HG03097 (cell line): ENCODE data around the gene TSHZ3.

Experiments used
- ATAC-seq: cut with Tn5 transposase; IDR thresholded peaks from one replicate; pipeline ENCODE4 v1.9.1; 2021; ENCODE audit not compliant: unreplicated experiment, low FRiP score

TSHZ3 gene

GRCh38 chr19:31339411-31339810 is 9.8 kb downstream of the TSHZ3 start:
- no peak for ATAC-seq

DNA sequence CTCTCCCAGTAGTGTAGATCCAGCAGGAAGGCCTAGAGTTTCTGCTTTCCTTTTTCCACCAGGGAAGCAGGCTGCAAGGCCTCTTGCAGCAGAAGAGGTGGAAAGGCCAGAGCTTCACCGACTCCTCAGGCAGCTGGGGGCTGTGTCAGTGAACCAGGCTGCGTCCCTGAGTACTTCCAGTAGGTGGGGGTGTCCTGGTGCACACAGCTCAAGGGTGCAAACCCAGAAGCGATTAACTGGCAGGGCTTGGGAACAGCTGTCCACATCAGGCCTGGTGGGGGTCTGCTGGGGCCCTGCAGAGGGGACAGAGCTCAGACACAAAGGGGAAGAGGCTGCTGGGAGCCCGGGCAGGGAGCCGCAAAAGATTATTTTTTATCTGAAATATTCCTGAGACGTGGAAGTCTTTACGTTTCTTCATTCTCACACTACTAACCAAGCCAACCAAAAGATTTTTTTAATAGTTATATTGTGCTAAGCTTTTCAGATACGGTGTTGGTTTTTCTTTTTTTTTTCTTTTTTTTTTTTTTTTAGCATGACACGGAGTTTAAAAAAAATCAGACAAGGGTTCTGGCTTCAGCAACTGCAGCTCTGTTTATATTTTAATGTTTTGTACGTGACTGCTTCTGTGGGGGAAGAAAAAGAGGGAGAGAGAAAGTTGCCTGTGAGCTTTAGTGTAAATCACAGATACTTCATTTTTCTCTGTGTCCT is 11.0 kb downstream of the TSHZ3 start:
- no peak for ATAC-seq

GRCh38 chr19:31337008-31337914 is 12.0 kb downstream of the TSHZ3 start:
- ATAC-seq: no peak

DNA sequence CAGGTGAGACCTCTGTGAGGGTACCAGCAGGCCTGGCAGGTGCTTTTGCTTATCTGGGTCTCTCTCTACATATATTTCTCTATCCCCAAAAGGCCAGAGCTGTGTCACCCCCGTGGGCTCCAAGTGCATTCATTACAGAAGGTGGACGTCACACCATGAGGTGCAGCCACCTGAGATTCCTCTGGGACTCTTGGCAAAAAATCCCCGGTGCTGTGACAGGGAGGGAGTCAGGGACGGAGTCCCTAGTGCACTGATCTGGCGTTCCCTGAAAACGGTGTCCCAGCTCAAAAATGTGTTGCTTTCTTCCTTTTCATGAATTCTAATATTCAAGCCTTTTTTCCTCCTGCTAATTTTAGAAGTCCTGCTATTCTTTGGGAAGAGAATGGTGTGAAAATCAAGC is 13.5 kb downstream of the TSHZ3 start:
- no peak for ATAC-seq

- no peak for ATAC-seq
Measured at GRCh38 chr19:31334849-31335624, 14.2 kb downstream of the TSHZ3 start.

GRCh38 chr19:31334101-31334848 is 15.0 kb downstream of the TSHZ3 start:
- no peak for ATAC-seq

GRCh38 chr19:31332096-31332495 is 17.1 kb downstream of the TSHZ3 start:
- ATAC-seq: no peak

GRCh38 chr19:31331536-31331935 is 17.7 kb downstream of the TSHZ3 start:
- no peak for ATAC-seq

DNA sequence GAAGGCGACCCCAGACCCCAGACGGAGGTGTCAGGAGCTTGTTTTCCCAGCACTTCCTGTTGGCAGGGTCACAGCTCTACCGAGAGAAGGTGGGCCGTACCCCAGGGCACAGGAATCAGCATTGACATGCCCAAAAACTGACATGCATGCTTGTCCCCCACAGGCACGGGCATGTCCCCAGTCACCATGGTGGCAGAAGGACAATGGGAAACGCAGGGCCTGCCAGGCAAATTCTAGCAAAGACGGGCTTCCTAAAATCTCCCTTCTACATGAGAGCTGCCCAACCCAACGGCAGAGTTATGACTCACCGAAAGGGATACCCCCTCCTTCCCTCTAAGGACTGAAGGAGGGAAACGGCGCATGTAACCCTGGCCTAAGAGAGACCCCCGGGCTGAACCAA is 18.5 kb downstream of the TSHZ3 start:
- no peak for ATAC-seq

DNA sequence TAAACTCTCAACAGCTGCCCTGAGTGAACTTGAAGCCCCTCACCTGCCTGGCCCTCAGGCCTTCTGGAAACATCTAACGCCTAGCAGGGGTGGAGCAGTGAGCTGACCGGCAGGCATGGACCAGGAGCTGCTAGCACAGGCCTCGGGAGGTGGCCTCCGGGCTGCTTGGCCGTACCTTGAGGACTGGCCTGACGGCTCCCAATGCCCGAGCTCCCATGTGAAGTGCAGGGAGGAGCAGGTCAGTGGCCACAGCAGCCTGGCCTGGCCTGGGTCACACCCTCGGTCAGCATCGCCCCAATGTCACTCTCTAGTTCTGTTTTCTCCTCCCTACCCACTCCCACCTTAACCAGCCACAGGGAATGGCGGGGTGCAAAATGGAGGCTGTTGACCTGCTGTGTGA is 19.0 kb downstream of the TSHZ3 start:
- ATAC-seq: no peak

DNA sequence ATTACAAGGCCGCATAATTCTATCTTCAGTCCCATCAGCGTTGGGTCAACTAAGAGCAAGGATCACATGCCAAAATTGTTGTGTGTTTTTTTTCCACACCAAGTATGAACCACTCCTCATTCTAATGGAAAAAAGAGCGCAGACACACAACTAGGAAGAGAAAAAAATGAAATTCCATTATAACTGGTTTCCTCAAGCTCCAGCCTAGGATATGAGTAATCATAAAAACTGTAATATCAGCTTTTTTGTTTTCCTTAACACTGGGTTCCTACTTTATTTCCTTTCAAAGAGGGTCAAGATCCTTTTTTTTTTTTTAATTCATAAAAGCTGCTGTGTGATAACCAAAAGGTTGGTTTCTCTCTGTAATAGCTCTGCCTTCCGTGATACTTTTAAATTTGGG is 19.4 kb downstream of the TSHZ3 start:
- no peak for ATAC-seq

- ATAC-seq: no peak
Measured at GRCh38 chr19:31328238-31328637, 21.0 kb downstream of the TSHZ3 start.

DNA sequence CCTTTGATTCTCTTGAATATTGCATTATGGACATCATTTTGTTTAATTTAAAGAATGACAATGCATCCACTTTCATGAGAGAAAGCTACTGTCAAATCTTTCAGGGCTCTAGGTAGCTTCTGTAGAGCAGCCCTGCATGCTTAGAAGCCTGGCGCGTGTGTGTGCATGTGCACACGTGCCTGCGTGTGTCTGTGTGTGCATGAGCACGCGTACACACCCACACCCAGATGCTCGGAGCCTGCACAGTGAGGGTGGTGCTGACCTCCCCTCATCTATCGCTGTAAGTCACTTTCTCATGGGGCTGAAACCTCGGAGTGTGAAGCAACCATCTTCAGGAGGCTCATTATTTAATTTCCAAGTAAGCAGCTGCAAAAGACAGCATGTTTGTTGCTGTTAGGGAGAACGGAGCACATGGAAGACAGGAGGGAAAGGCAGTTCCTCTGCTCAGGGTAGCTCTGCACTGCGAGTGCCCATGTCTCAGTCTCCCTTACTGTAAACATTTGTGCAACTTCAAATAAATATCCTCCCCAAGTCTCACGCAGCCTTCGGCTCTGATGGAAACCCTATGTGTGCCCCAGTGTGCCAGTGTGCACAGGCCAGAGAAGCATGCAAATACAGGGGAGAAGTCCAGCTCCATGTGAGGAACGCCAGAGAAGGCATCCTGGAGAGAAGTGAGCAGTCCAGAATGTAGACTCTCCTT is 22.8 kb downstream of the TSHZ3 start:
- ATAC-seq: no peak

DNA sequence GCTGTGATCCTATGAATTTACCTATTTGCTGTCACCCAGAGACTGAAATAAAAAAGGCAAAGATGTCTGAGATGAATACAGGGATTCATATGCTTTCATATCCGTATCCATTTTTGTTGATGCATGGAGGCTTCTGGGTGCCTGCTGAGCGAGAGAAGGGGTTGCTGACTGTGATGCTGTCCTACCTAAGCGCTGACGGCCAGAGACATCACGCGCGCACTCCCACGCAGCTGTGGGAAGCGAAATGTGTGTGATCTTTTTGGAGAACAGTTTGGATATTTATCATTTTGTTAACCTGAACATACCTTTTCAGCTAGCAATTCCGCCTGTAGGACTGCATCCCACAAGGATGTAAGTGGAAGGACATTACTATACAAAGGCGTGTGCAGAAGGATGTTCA is 23.9 kb downstream of the TSHZ3 start:
- ATAC-seq: no peak

DNA sequence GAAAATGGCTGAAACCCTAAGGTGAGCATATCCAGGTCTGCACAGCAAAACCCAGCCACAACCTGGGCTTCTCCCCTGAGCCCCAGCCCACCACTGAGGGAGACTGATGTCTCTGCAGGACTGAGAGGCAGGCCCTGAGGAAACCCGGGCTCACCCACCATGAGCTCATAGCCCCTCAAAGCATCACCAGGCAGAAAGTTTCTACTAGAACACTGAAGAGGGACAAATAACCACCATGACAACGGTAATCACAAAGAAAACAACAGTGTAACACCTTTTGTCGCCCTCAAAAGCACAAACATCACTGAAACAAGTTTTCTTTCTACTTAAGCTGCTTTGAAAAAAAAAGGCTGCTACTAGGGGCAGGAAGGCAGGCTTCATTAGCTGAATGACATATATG is 29.8 kb downstream of the TSHZ3 start:
- ATAC-seq: no peak

GRCh38 chr19:31318790-31319425 is 30.3 kb downstream of the TSHZ3 start:
- no peak for ATAC-seq

- ATAC-seq: no peak
Measured at GRCh38 chr19:31317570-31317969, 31.7 kb downstream of the TSHZ3 start.

GRCh38 chr19:31317093-31317492 is 32.1 kb downstream of the TSHZ3 start:
- no peak for ATAC-seq

- no peak for ATAC-seq
Measured at GRCh38 chr19:31316201-31316951, 32.9 kb downstream of the TSHZ3 start.
